Measurements from ENCODE around the gene GJA4. TPM values are rescaled to one million over a fixed set of nuclear protein-coding genes. Genes with fewer than 3 reads are reported as not detected.

GJA4 gene
- total and polyA plus RNA-seq, 2 donors (not counting 3 experiments of a cell fraction or from before 2014, with no cell fraction given): 22.1 to 175 TPM

DNA sequence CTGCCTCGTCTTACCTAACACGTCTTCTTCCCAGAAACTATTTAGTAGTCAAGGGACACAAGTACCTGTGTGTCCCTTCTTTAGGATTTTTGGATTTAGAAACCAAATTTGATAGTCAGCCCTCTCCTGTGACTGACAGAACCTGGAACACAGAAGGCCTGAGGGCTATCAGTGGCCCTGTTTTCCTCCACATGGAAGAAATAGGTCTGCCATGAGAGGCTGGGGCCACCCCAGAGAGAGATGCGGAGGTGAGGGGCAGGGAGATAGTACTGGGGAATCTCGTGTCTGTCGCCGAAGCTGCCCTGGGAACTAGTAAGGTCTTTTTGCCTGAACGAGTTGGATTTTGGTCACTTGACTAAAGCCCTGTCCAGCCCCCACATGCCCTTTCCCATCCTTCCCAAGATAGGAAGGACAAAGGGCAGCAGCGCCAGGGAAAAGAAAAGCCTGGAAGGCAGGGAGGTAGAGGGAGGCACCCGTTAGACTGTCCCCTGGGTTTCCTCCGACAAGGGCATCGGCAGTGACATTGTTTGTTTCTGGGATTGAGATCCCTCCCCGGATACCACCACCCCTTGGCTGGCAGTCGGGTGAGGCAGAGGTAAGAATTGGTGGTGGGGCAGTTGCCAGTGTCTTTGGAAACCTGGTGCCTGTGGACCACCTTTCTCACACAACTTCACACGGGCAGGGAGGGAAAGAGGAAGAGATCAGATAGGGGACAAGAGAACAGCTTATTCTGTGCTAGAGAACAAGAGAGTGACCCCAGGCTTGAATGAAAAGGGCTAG is 46.9 kb downstream of the GJA4 start:
- dilution Hi-C loops (cut with MboI; ENCODE audit: extremely low pct_ligation_motif_present, low sequenced_read_pairs): no loop called here
- no peak overlapping the region for H3K4me3 ChIP-seq (replicated peaks in 1 of 3; ENCODE audit: insufficient read depth in 1 of 3, low read depth in 1 of 3, low read length in 3 of 3)
- H3K36me3 ChIP-seq (ENCODE audit: control insufficient read depth in 2 of 2, extremely low read depth in 1 of 2, insufficient read depth in 2 of 2, low read length in 2 of 2): no peaks in the 10 kb centered on the region
- H3K9me1 ChIP-seq (replicated peaks; ENCODE audit: control insufficient read depth, extremely low read depth, insufficient read depth, low read length): no peaks in the 10 kb centered on the region
- DNase-seq (ENCODE audit: low read depth, low spot score) (no peak), FAIRE-seq (no peak)
- no peak overlapping the region for H2AFZ ChIP-seq (ENCODE audit: low read depth, low read length)
- no peaks in the 10 kb centered on the region for H3K79me2 ChIP-seq (ENCODE audit: control insufficient read depth, insufficient read depth, low read length)
- no TSS peak for BruUV-seq (replicated peaks)
- no peak overlapping the region for H3K4me2 ChIP-seq (ENCODE audit: insufficient read depth, low read length)
- H3K27ac ChIP-seq (ENCODE audit: insufficient read depth, low read depth, low read length): no peak overlapping the region
- TF ChIP-seq POLR2A (IDR thresholded peaks at IDR 0.05; ENCODE audit: low read depth, low read length) (no peak), GATA2 (IDR thresholded peaks at IDR 0.05; ENCODE audit: insufficient read depth, insufficient read length, low read depth, low read length) (no peak), FOS (IDR thresholded peaks at IDR 0.05; ENCODE audit: borderline replicate concordance, insufficient read depth, low read length) (no peak), MYC (IDR thresholded peaks at IDR 0.05; ENCODE audit: low read depth, low read length) (no peak), JUN (IDR thresholded peaks at IDR 0.05; ENCODE audit: borderline replicate concordance, insufficient read depth, insufficient read length, low read depth) (no peak), POLR2AphosphoS5 (IDR thresholded peaks at IDR 0.05; ENCODE audit: insufficient read depth, low read depth, low read length) (no peak), EZH2 (IDR thresholded peaks at IDR 0.05; ENCODE audit: borderline replicate concordance, low read depth, low read length, severe bottlenecking) (no peak)
- TF ChIP-seq, protein P1, sequence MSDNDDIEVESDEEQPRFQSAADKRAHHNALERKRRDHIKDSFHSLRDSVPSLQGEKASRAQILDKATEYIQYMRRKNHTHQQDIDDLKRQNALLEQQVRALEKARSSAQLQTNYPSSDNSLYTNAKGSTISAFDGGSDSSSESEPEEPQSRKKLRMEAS (IDR thresholded peaks at IDR 0.05; ENCODE audit: insufficient read depth, insufficient read length): no peak
- TF ChIP-seq, protein P2, sequence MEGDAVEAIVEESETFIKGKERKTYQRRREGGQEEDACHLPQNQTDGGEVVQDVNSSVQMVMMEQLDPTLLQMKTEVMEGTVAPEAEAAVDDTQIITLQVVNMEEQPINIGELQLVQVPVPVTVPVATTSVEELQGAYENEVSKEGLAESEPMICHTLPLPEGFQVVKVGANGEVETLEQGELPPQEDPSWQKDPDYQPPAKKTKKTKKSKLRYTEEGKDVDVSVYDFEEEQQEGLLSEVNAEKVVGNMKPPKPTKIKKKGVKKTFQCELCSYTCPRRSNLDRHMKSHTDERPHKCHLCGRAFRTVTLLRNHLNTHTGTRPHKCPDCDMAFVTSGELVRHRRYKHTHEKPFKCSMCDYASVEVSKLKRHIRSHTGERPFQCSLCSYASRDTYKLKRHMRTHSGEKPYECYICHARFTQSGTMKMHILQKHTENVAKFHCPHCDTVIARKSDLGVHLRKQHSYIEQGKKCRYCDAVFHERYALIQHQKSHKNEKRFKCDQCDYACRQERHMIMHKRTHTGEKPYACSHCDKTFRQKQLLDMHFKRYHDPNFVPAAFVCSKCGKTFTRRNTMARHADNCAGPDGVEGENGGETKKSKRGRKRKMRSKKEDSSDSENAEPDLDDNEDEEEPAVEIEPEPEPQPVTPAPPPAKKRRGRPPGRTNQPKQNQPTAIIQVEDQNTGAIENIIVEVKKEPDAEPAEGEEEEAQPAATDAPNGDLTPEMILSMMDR (IDR thresholded peaks at IDR 0.05; ENCODE audit: extremely low read depth in 1 of 2, insufficient read depth in 1 of 2, low read depth in 1 of 2, low read length in 2 of 2): no peak
- no peak overlapping the region for H3K9ac ChIP-seq (replicated peaks; ENCODE audit: extremely low read depth, insufficient read depth, low read length)
- peaks cover 31% of the 10 kb centered on the region for H3K4me1 ChIP-seq (ENCODE audit: control insufficient read depth, extremely low read depth, insufficient read depth, low read length)
- intact Hi-C loops (cut with micrococcal nuclease): no loop called here
- H4K20me1 ChIP-seq (replicated peaks; ENCODE audit: control insufficient read depth, extremely low read depth, insufficient read depth, low read length): no peaks in the 10 kb centered on the region
- CTCF ChIA-PET: interaction anchor here (1.8 kb wide), 1 partner anchor 13 kb away, joined by 4 read pairs; no protein-coding TSS in a partner anchor
- POLR2A ChIA-PET: no interaction called here
- no peaks in the 10 kb centered on the region for H3K27me3 ChIP-seq (ENCODE audit: control insufficient read depth in 2 of 2, insufficient read depth in 2 of 2, low read length in 2 of 2)
- H3K9me3 ChIP-seq (replicated peaks; ENCODE audit: control insufficient read depth, insufficient read depth, low read length): no peaks in the 10 kb centered on the region
